Ishikawa (cell line): Measurements from ENCODE around the gene NLE1.

Source experiments
- CREB1 ChIP-seq: IDR thresholded peaks from 2 replicates; pipeline ENCODE4 v1.6.1; 2012; ENCODE audit warnings: low read depth
- EGR1 ChIP-seq: IDR thresholded peaks from 2 replicates; pipeline ENCODE4 v1.6.1; 2012
- EP300 ChIP-seq: IDR thresholded peaks from 2 replicates; pipeline ENCODE4 v1.6.1; 2012; ENCODE audit warnings: borderline replicate concordance
- FOXM1 ChIP-seq: IDR thresholded peaks from 2 replicates; pipeline ENCODE4 v1.6.1; 2012; ENCODE audit warnings: low read depth, borderline replicate concordance
- NFIC ChIP-seq: IDR thresholded peaks from 2 replicates; pipeline ENCODE4 v1.6.1; 2012
- RAD21 ChIP-seq: IDR thresholded peaks from 2 replicates; pipeline ENCODE4 v1.6.1; 2012; ENCODE audit warnings: low read depth
- TAF1 ChIP-seq: IDR thresholded peaks from 2 replicates; pipeline ENCODE4 v1.6.1; 2012; ENCODE audit warnings: low read depth, mild to moderate bottlenecking
- TCF12 ChIP-seq: IDR thresholded peaks from 2 replicates; pipeline ENCODE4 v1.6.1; 2012; ENCODE audit warnings: low read depth
- TEAD4 ChIP-seq: IDR thresholded peaks from 2 replicates; pipeline ENCODE4 v1.6.1; 2012
- YY1 ChIP-seq: IDR thresholded peaks from 2 replicates; pipeline ENCODE4 v1.6.1; 2012; ENCODE audit warnings: low read depth
- TF ChIP-seq, protein P1 (sequence below): IDR thresholded peaks from 2 replicates; pipeline ENCODE4 v1.6.1; 2012; ENCODE audit warnings: low read depth, mild to moderate bottlenecking
- TF ChIP-seq, protein P2 (sequence below): IDR thresholded peaks from 2 replicates; pipeline ENCODE4 v1.6.1; 2012

DNA sequence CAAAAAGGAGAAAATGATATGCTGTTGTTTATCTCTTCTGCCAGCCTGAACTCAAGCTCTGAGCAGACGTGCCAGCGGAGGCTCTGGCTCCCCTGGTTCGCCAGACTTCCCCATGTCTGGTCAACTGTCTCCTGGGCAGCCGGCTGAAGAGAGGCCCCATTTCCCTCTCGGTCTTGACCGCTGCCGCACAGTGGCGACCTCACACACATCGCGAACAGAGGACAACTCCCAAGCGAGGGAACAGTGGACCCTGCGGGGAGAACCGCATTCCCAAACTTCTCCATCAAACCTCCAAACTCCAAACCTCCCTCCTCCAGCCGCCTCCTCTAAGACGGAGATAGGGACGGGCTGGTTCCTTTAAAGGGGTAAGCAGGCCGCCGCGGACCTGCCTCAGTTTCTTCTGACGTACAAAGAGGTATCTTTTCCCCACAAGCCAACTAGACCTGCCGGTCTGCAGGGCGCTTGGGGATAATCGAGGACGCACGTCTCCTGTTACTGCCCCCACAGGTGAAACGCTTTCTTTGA, 53.7 kb downstream of the NLE1 start:
- TF ChIP-seq YY1 (no peak; the same call in 1 of the 2 replicates), NFIC (no peak), CREB1 (no peak), TEAD4 (0 out of 2 replicates have a peak, but pooled peaks have one; percentile 9), RAD21 (no peak), EP300 (no peak), FOXM1 (no peak), TAF1 (0 out of 2 replicates have a peak, but pooled peaks have one; percentile 21), EGR1 (no peak), TCF12 (no peak)
- TF ChIP-seq, protein P1, sequence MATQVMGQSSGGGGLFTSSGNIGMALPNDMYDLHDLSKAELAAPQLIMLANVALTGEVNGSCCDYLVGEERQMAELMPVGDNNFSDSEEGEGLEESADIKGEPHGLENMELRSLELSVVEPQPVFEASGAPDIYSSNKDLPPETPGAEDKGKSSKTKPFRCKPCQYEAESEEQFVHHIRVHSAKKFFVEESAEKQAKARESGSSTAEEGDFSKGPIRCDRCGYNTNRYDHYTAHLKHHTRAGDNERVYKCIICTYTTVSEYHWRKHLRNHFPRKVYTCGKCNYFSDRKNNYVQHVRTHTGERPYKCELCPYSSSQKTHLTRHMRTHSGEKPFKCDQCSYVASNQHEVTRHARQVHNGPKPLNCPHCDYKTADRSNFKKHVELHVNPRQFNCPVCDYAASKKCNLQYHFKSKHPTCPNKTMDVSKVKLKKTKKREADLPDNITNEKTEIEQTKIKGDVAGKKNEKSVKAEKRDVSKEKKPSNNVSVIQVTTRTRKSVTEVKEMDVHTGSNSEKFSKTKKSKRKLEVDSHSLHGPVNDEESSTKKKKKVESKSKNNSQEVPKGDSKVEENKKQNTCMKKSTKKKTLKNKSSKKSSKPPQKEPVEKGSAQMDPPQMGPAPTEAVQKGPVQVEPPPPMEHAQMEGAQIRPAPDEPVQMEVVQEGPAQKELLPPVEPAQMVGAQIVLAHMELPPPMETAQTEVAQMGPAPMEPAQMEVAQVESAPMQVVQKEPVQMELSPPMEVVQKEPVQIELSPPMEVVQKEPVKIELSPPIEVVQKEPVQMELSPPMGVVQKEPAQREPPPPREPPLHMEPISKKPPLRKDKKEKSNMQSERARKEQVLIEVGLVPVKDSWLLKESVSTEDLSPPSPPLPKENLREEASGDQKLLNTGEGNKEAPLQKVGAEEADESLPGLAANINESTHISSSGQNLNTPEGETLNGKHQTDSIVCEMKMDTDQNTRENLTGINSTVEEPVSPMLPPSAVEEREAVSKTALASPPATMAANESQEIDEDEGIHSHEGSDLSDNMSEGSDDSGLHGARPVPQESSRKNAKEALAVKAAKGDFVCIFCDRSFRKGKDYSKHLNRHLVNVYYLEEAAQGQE, result no peak
- TF ChIP-seq, protein P2, sequence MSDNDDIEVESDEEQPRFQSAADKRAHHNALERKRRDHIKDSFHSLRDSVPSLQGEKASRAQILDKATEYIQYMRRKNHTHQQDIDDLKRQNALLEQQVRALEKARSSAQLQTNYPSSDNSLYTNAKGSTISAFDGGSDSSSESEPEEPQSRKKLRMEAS, result no peak
